Ovary (tissue), 9 donors: ENCODE measurements around the gene DRC7. TPM values are rescaled to one million over a fixed set of nuclear protein-coding genes. Genes with fewer than 3 reads are reported as not detected.

Experiments used
- DNase-seq, 5 donors: peaks; one replicate each; pipeline ENCODE4 v3.0.0-alpha.2; 2019 to 2020
- H3K27ac ChIP-seq, 2 donors: fragments of 200-600 bp; one replicate each; pipeline versions ENCODE4 v1.5.1 to v1.8.0; 2019 to 2022
- H3K27me3 ChIP-seq: fragments of 200-600 bp; one replicate; pipeline ENCODE4 v1.8.0; 2022
- H3K36me3 ChIP-seq: fragments of 200-600 bp; sonication (generic); one replicate; pipeline ENCODE4 v1.5.1; 2019
- H3K4me1 ChIP-seq: one replicate; pipeline ENCODE4 v1.8.1; 2013; ENCODE audit warnings: mild to moderate bottlenecking, moderate library complexity; ENCODE audit not compliant: insufficient read depth
- H3K4me3 ChIP-seq: fragments of 200-600 bp; sonication (generic); one replicate; pipeline ENCODE4 v1.5.1; 2017
- H3K9me3 ChIP-seq, 2 donors: fragments of 200-600 bp in 1 of 2; sonication (generic) in 1 of 2; one replicate each; pipeline versions ENCODE4 v1.5.1 to v1.8.1; 2013 to 2019; ENCODE audit warnings: mild to moderate bottlenecking in 1 of 2, moderate library complexity in 1 of 2
- EP300 ChIP-seq: sonication (generic); formaldehyde crosslinking; IDR thresholded peaks from one replicate; pipeline ENCODE4 v1.6.1; 2017; ENCODE audit warnings: antibody characterized with exemption
- POLR2A ChIP-seq: fragments of 450-650 bp; IDR thresholded peaks from one replicate; pipeline ENCODE4 v1.6.1; 2017; ENCODE audit warnings: antibody characterized with exemption, mild to moderate bottlenecking, moderate library complexity
- WGBS, 3 donors: extraction: QIAGEN DNeasy Blood & Tissue Kit in 1 of 3; methylation state at CpG; one replicate each; pipeline versions ENCODE4 v1.1.5 to v1.1.7; 2013 to 2017; 5-methylcytosine and 5-hydroxymethylcytosine counted together
- intact Hi-C, 4 donors: fragments of 100-400 bp; cut with DNase I; formaldehyde crosslinking; loops; one replicate each; pipeline versions ENCODE4 v1.11.0 to v1.15.1; 2022 to 2023
- polyA plus RNA-seq, 2 donors: library from polyadenylated mRNA; stranded (reverse); fragments of 200-250 nt in 1 of 2; fragments of 350-450 nt in 1 of 2; fragmentation: Illumina TruSeq in 1 of 2; extraction: RNeasy Lipid Tissue Mini Kit (QIAGEN cat#74804) in 1 of 2; gene quantifications; one replicate each; pipeline ENCODE4 v1.2.3, GENCODE V29; 2013 to 2014
- total RNA-seq, 7 donors: library from RNA; depleted of rRNA in 2 of 7; stranded (reverse); fragments of >200 nt in 2 of 7; fragmentation: NEBNext Ultra II Directional in 3 of 7; extraction: Animal tissue kit (Norgen Biotek cat#: 25700) in 3 of 7; gene quantifications; one replicate each; pipeline versions ENCODE4 v1.1.0 to v1.2.4, GENCODE V29; 2016 to 2023
- TF ChIP-seq, protein P1 (sequence below), 3 donors: fragments of 450-650 bp in 2 of 3; fragments of 200-600 bp in 1 of 3; IDR thresholded peaks; one replicate each; pipeline versions ENCODE4 v1.5.1 to v1.8.0; 2016 to 2022; ENCODE audit warnings: antibody characterized with exemption in 3 of 3, mild to moderate bottlenecking in 1 of 3
- donor health status: DM: no; HTN: no; CAD: no; lungs with moderate emphysema.
- donor health status: DM: no; HTN: no; CAD: no.
- donor health status: Bipolar disorder and iron deficiency.
- donor health status: DM: yes; HTN: yes; CAD: no.
- donor health status: DM: no; HTN: no; CAD: no.
- donor health status: DM: yes; HTN: yes; CAD: no.

The DRC7 gene
- total and polyA plus RNA-seq, 9 donors, result 0.07 to 12.5 (median 0.67) TPM; not detected in 3

DNA sequence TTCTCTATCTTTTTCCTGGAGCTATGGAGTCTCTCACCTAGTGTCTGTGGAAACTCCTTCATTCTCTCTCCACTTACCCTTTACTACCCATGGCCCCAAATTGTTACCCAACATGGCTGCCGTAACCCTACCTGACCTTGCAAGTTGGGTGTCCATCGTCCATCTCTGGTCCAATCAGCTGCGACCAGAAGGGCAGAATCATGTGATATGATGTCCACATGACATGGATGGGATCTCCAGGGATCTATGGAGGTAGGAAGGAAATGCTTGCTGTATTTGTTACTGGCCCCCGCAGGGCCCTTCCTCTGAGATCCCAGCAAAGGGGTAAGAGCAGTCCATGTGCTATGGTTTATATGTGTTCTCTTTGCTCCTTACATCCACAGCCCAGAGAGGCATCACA, 8.0 kb upstream of the DRC7 start:
- DNase-seq, result no peak
- WGBS, 3 donors, result 39 to 95% (median 68%) methylated on average over 4 of the region's 4 CpGs
- Histone ChIP-seq H3K36me3 (no peaks in the 10 kb centered on the region), H3K27me3 (no peaks in the 10 kb centered on the region), H3K9me3 (no peaks in the 10 kb centered on the region), H3K27ac (no peak overlapping the region), H3K4me1 (no peaks in the 10 kb centered on the region), H3K4me3 (no peak overlapping the region)
- intact Hi-C loops, result no loop called here
- TF ChIP-seq EP300 (no peak), POLR2A (no peak)
- TF ChIP-seq, protein P1, sequence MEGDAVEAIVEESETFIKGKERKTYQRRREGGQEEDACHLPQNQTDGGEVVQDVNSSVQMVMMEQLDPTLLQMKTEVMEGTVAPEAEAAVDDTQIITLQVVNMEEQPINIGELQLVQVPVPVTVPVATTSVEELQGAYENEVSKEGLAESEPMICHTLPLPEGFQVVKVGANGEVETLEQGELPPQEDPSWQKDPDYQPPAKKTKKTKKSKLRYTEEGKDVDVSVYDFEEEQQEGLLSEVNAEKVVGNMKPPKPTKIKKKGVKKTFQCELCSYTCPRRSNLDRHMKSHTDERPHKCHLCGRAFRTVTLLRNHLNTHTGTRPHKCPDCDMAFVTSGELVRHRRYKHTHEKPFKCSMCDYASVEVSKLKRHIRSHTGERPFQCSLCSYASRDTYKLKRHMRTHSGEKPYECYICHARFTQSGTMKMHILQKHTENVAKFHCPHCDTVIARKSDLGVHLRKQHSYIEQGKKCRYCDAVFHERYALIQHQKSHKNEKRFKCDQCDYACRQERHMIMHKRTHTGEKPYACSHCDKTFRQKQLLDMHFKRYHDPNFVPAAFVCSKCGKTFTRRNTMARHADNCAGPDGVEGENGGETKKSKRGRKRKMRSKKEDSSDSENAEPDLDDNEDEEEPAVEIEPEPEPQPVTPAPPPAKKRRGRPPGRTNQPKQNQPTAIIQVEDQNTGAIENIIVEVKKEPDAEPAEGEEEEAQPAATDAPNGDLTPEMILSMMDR (IDR thresholded peaks at IDR 0.05), result no peak

DNA sequence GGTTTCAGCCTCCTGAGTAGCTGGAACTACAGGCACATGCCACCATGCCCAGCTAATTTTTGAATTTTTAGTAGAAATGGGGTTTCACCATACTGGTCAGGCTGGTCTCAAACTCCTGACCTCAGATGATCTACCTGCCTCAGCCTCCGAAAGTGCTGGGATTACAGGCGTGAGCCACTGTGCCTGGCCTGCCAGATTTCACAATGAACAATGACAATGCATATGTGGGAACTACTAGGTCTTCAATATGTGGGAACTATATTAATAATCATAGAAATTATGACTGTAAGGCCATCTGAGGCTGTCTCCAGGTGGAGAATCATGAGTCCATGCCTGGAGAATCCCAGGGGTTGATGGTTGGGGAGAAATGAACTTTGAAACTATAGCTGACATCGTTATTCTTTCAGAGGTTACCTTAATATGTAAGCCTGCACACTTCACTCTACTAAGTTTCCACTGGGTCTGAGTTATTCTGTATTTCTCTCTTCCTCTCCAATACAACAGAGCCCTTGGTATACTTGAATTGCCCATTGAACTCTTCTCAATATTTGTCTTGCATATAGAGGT, 7.2 kb upstream of the DRC7 start:
- TF ChIP-seq, protein P1 (IDR thresholded peaks at IDR 0.05), result no peak
- TF ChIP-seq POLR2A, result no peak
- no peak for TF ChIP-seq EP300
- no peaks in the 10 kb centered on the region for H3K27me3 ChIP-seq
- no peaks in the 10 kb centered on the region for H3K9me3 ChIP-seq
- WGBS, 3 donors, result 87 to 92% (median 91%) methylated on average over 3 of the region's 3 CpGs
- H3K4me1 ChIP-seq, result no peaks in the 10 kb centered on the region
- DNase-seq, result no peak
- intact Hi-C loops, result no loop called here
- no peaks in the 10 kb centered on the region for H3K36me3 ChIP-seq
- H3K27ac ChIP-seq, result no peak overlapping the region
- H3K4me3 ChIP-seq, result no peak overlapping the region

DNA sequence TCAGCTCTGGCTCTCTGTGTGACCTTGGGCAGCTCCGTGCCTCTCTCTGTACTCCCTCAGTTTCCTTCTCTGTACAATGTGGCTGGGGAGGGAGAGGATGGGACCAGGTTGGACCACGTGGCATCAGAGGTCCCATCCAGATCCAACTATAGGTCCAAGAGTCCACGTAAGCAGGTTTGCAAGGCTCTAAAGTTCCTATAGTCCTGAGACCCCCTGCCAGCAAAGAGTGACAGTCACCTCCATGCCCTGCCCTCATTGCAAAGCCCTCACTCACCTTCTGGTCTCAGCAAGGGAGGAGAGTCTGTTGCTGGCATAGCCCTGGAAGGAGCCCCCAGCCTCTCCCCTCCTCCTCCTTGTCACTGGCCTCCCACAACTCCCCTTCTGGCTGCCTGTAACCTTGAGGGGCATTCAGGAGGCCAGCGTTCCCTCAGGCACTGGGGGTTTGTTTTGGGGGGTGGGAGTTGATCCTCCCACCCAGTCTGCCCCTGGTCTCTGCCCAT, 6.1 kb upstream of the DRC7 start:
- no peaks in the 10 kb centered on the region for H3K4me1 ChIP-seq
- no peaks in the 10 kb centered on the region for H3K9me3 ChIP-seq
- DNase-seq, result no peak
- intact Hi-C loops, result no loop called here
- TF ChIP-seq EP300 (no peak), POLR2A (no peak)
- TF ChIP-seq, protein P1 (IDR thresholded peaks at IDR 0.05), result no peak
- WGBS, 3 donors, result 52 to 56% (median 54%) methylated on average over 4 of the region's 4 CpGs
- no peak overlapping the region for H3K27ac ChIP-seq
- H3K36me3 ChIP-seq, result no peaks in the 10 kb centered on the region
- no peaks in the 10 kb centered on the region for H3K27me3 ChIP-seq
- H3K4me3 ChIP-seq, result no peak overlapping the region

DNA sequence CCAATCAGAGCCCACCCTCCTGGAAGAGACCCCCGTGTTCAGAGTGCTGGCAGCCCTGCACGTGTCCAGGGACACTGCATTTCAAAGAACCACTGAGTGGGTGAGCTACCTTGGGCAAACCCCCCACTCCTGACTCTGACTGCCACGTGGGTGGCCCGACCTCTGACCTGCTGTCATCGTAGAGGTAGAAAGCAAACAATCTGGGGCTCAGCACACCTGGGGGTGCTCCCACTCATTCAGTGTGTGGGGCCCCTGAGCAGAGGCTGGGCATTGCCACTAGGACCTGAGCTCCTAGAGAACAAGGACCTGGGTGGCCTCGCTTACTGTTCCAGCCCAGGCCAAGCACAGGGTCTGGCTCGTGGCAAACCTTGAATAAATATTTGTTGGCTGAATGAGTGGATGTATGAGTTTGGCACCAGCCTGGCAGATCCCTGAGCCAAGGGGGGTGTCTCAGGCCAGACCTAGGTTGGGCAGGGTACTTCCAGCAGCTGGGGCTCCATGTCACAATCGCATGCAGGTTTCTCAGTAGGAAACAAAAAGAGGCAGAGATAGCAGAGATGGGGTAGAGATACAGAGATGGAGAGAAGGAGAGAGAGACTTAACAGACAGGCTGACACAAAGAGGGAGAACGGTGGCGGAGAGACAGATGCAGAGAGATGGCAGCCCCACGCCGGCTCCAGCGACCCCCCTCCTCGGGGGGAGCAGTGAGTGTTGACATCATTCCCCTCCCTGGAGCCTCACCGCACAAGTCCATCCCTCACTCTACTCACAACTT, 5.4 kb upstream of the DRC7 start:
- TF ChIP-seq, protein P1 (IDR thresholded peaks at IDR 0.05), result no peak
- TF ChIP-seq POLR2A (no peak), EP300 (no peak)
- 30 to 37% (median 35%) methylated on average over 15 of the region's 15 CpGs for WGBS, 3 donors
- H3K27ac ChIP-seq, result no peak overlapping the region
- no peaks in the 10 kb centered on the region for H3K36me3 ChIP-seq
- H3K9me3 ChIP-seq, result no peaks in the 10 kb centered on the region
- no peak for DNase-seq
- H3K4me1 ChIP-seq, result no peaks in the 10 kb centered on the region
- H3K4me3 ChIP-seq, result no peak overlapping the region
- H3K27me3 ChIP-seq, result no peaks in the 10 kb centered on the region
- intact Hi-C loops, result no loop called here
